ENCODE data around the gene KCNIP3. TPM values are rescaled to one million over a fixed set of nuclear protein-coding genes. Genes with fewer than 3 reads are reported as not detected.

KCNIP3 gene
- total RNA-seq, 3 donors from 2014 or later, result 3.0 to 12.5 (median 4.1) TPM

DNA sequence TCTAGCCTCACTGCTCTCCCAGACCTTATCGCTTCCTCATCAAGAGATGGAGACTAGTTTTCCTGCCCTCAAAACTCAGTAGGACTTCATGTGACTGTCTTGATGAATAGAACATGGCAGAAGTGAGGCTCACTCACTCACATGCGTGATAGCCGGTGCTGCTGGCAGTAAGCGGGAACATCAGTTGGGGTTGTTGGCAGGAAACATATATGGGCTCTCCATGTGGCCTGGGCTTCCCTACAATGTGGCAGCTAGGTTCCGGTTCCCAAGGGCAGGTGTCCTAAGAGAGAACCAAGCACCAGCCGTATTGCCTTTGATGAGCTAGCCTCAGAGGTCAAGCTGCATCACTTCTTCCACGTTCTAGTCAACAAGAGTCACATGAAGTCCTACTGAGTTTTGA is 90.2 kb downstream of the KCNIP3 start:
- peaks cover 31% of the 10 kb centered on the region for H3K4me1 ChIP-seq (ENCODE audit: low read depth)
- H3K9me3 ChIP-seq, result no peaks in the 10 kb centered on the region
- H3K36me3 ChIP-seq (ENCODE audit: low read depth), result no peaks in the 10 kb centered on the region
- no peak overlapping the region for H3K4me3 ChIP-seq
- TF ChIP-seq, protein P1, sequence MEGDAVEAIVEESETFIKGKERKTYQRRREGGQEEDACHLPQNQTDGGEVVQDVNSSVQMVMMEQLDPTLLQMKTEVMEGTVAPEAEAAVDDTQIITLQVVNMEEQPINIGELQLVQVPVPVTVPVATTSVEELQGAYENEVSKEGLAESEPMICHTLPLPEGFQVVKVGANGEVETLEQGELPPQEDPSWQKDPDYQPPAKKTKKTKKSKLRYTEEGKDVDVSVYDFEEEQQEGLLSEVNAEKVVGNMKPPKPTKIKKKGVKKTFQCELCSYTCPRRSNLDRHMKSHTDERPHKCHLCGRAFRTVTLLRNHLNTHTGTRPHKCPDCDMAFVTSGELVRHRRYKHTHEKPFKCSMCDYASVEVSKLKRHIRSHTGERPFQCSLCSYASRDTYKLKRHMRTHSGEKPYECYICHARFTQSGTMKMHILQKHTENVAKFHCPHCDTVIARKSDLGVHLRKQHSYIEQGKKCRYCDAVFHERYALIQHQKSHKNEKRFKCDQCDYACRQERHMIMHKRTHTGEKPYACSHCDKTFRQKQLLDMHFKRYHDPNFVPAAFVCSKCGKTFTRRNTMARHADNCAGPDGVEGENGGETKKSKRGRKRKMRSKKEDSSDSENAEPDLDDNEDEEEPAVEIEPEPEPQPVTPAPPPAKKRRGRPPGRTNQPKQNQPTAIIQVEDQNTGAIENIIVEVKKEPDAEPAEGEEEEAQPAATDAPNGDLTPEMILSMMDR (IDR thresholded peaks at IDR 0.05), result no peak
- intact Hi-C loops (cut with DNase I, micrococcal nuclease), result no loop called here
- no peak for ATAC-seq
- no peak for DNase-seq

GRCh38 chr2:95388091-95388692 is 91.0 kb downstream of the KCNIP3 start:
- intact Hi-C loops (cut with DNase I, micrococcal nuclease), result no loop called here

GRCh38 chr2:95388856-95389244 is 91.7 kb downstream of the KCNIP3 start:
- ATAC-seq, result no peak
- H3K4me3 ChIP-seq, result no peak overlapping the region
- TF ChIP-seq, protein P1 (IDR thresholded peaks at IDR 0.05), result no peak

More at GRCh38 chr2:95388091-95388692, 91.0 kb downstream of the KCNIP3 start:
- ATAC-seq, result no peak
- Histone ChIP-seq H3K9me3 (no peaks in the 10 kb centered on the region), H3K4me1 (ENCODE audit: low read depth) (peaks cover 31% of the 10 kb centered on the region), H3K4me3 (no peak overlapping the region), H3K36me3 (ENCODE audit: low read depth) (no peaks in the 10 kb centered on the region)
- no peak for DNase-seq
- TF ChIP-seq, protein P1 (IDR thresholded peaks at IDR 0.05), result no peak

GRCh38 chr2:95389245-95390119 is 92.3 kb downstream of the KCNIP3 start:
- H3K4me1 ChIP-seq (ENCODE audit: low read depth), result peaks cover 28% of the 10 kb centered on the region
- no peaks in the 10 kb centered on the region for H3K36me3 ChIP-seq (ENCODE audit: low read depth)
- DNase-seq (peak in 2 of 3 donors; percentile 68 to 76), ATAC-seq (peak; percentile 85)
- no peak overlapping the region for H3K4me3 ChIP-seq
- intact Hi-C loops (cut with DNase I, micrococcal nuclease), result no loop called here
- no peaks in the 10 kb centered on the region for H3K9me3 ChIP-seq
- TF ChIP-seq, protein P1 (IDR thresholded peaks at IDR 0.05), result peak; percentile 45

More at GRCh38 chr2:95388856-95389244, 91.7 kb downstream of the KCNIP3 start:
- H3K4me1 ChIP-seq (ENCODE audit: low read depth), result peaks cover 31% of the 10 kb centered on the region
- intact Hi-C loops (cut with DNase I, micrococcal nuclease), result no loop called here
- H3K9me3 ChIP-seq, result no peaks in the 10 kb centered on the region
- no peaks in the 10 kb centered on the region for H3K36me3 ChIP-seq (ENCODE audit: low read depth)
- no peak for DNase-seq

GRCh38 chr2:95390272-95390880 is 93.2 kb downstream of the KCNIP3 start:
- Histone ChIP-seq H3K36me3 (ENCODE audit: low read depth) (no peaks in the 10 kb centered on the region), H3K4me3 (no peak overlapping the region), H3K4me1 (ENCODE audit: low read depth) (peaks cover 21% of the 10 kb centered on the region), H3K9me3 (no peaks in the 10 kb centered on the region)
- TF ChIP-seq, protein P1 (IDR thresholded peaks at IDR 0.05), result no peak
- intact Hi-C loops (cut with DNase I, micrococcal nuclease), result no loop called here
- DNase-seq, result peak in 2 of 3 donors; percentile 35 to 60
- peak; percentile 56 for ATAC-seq

Data from mucosa of descending colon (tissue), 3 donors.